Fibroblast of the aortic adventitia (primary cell): ENCODE results near the gene BLACAT1. TPM values are rescaled to one million over a fixed set of nuclear protein-coding genes. Genes with fewer than 3 reads are reported as not detected.

ENCODE experiments used
- DNase-seq: peaks from one replicate; pipeline ENCODE4 v3.0.0-alpha.2; 2010; ENCODE audit warnings: low read depth
- H3K4me3 ChIP-seq: 2 replicates; pipeline ENCODE4 v1.5.1; 2011; ENCODE audit warnings: low read depth, mild to moderate bottlenecking, control low read depth, low read length, moderate library complexity
- CTCF ChIP-seq: IDR thresholded peaks from 2 replicates; pipeline ENCODE4 v1.5.1; 2011; ENCODE audit warnings: mild to moderate bottlenecking, low read length, control low read depth, inconsistent platforms; ENCODE audit not compliant: insufficient read depth
- total RNA-seq: library from RNA; depleted of rRNA; stranded (reverse); fragments of >200 nt; gene quantifications from 2 replicates; pipeline ENCODE4 v1.2.3, GENCODE V29; 2012; ENCODE audit warnings: low replicate concordance

Gene BLACAT1
- total RNA-seq, 1 donor, result 0.09 TPM

- no peak for DNase-seq
- TF ChIP-seq CTCF, result no peak
- no peak overlapping the region for H3K4me3 ChIP-seq
Observed at GRCh38 chr1:205424901-205425600, 30.8 kb downstream of the BLACAT1 start.

- TF ChIP-seq CTCF, result no peak
- no peak overlapping the region for H3K4me3 ChIP-seq
- DNase-seq, result no peak
Observed at GRCh38 chr1:205423814-205424399, 31.9 kb downstream of the BLACAT1 start.

GRCh38 chr1:205422993-205423642, 32.7 kb downstream of the BLACAT1 start:
- no peak overlapping the region for H3K4me3 ChIP-seq
- TF ChIP-seq CTCF, result no peak
- DNase-seq, result no peak

GRCh38 chr1:205421798-205422197, 34.0 kb downstream of the BLACAT1 start, which contains the start of gene LEMD1:
LEMD1 (minus strand) TSS chr1:205422056; CDS start chr1:205420536, 1,520 bp downstream.
- no peak for DNase-seq
- no peak within 1 kb of the TSS for H3K4me3 ChIP-seq
- no peak for TF ChIP-seq CTCF

GRCh38 chr1:205420938-205421337, 34.9 kb downstream of the BLACAT1 start:
- H3K4me3 ChIP-seq, result no peak overlapping the region
- no peak for TF ChIP-seq CTCF
- DNase-seq, result no peak

- H3K4me3 ChIP-seq, result no peak overlapping the region
- no peak for DNase-seq
- no peak for TF ChIP-seq CTCF
Observed at GRCh38 chr1:205417870-205418635, 37.8 kb downstream of the BLACAT1 start.
